GM23248 (cell line): ENCODE results near the gene GALNT18.

Source experiments
- EZH2 ChIP-seq: fragments of 200-600 bp; sonication (generic); IDR thresholded peaks from 2 replicates; pipeline ENCODE4 v1.6.1; 2018; ENCODE audit warnings: antibody characterized with exemption, mild to moderate bottlenecking; ENCODE audit not compliant: insufficient read depth, poor library complexity, severe bottlenecking
- EZH2phosphoT487 ChIP-seq: fragments of 200-600 bp; sonication (generic); IDR thresholded peaks from 2 replicates; pipeline ENCODE4 v1.6.1; 2018; ENCODE audit warnings: antibody characterized with exemption, moderate library complexity, mild to moderate bottlenecking, low read depth; ENCODE audit not compliant: insufficient read depth

- no peak for TF ChIP-seq EZH2phosphoT487
- no peak for TF ChIP-seq EZH2
Observed at GRCh38 chr11:11344045-11344444, 277.8 kb downstream of the GALNT18 start.
